ENCODE results near the gene RHEBL1. TPM values are rescaled to one million over a fixed set of nuclear protein-coding genes. Genes with fewer than 3 reads are reported as not detected.

RHEBL1 gene
- 10 to 100 TPM; 20.6 to 28.3 TPM for total RNA-seq

DNA sequence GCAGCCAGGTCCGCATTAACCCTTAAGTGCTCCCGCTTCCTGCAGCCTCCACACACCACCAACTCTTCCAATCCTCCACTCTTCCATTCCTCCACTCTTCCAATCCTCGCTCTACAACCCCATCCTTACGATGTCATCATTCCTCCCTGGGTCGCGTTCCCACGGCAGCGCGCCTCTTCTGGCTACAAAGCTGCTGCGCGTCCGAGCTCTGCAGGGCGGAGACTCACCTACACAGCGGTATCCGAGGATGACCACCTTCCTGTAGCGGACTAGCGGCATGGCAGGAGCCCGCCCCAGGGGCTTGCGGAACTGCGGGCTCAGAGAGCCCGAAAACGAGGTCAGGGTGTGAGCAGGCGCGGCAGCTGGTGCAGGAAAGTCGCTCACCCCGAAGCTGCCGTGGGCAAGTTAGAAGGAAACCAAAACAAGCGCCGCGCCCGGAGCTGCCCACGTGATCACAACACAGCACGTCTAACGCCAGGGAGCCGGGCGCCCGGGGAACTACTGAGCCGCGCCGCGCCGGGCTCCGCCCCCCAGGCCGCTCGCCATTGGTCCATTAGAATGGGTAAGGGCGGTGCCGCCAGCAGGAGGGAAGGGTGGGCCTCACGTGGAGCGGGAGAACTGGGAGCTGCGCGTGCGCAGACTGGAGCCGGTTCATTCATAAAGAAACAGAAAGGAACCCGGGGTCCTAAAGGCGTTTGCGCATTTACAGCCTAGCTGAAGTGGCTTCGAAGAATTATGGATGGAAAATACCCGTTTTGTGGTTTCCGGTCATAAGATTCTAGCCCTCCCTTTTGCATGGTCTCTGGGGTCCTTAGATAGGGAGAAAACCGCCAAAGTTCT, at the start of gene RHEBL1:
Gene RHEBL1, minus strand, starts transcription at position 473 of the 840 bp plus-strand sequence. Its CDS starts 194 bp downstream, at position 279.
- peak; percentile 100 for DNase-seq
- peaks cover 3 to 5% of the 10 kb centered on the region in 2 donors for H3K36me3 Mint-ChIP-seq (ENCODE audit: insufficient read depth in 2 of 2)
- peaks cover 25% of the 10 kb centered on the region for H3K4me1 Mint-ChIP-seq (ENCODE audit: low read depth)
- H3K27ac Mint-ChIP-seq = peak within 1 kb of the TSS; percentile 91
- peak; percentile 99 for ATAC-seq (replicated peaks in 1 of 2)
- no peaks in the 10 kb centered on the region for H3K9me3 Mint-ChIP-seq
- H3K4me3 Mint-ChIP-seq = peak within 1 kb of the TSS; percentile 91 to 100
- no peaks in the 10 kb centered on the region for H3K27me3 Mint-ChIP-seq (ENCODE audit: low read depth)

DNA sequence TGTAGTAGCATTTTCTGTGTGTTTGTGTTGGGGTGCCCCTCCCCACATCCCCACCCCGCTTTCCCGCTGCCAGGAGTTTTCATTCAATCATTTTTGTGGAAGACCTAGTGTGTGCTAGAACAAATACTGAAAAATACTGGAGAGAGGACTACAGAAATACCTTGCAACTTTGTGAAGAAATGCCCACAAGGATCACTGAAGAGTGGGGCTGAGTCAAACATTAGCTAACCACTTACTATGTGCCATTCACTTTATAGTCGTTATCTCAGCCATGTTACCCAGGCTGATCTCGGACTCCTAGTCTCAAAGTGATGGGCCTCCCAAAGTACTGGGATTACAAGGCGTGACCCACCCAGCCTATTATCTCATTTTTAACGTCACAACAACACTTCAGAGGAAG, 41.4 kb upstream of the RHEBL1 start:
- Mint-ChIP-seq H3K4me3 (peak overlapping the region; percentile 99 to 100), H3K9me3 (no peaks in the 10 kb centered on the region), H3K4me1 (ENCODE audit: low read depth) (peaks cover 25% of the 10 kb centered on the region), H3K27me3 (ENCODE audit: low read depth) (no peaks in the 10 kb centered on the region), H3K27ac (peak overlapping the region; percentile 98), H3K36me3 (ENCODE audit: insufficient read depth in 2 of 2) (peaks cover 5 to 7% of the 10 kb centered on the region in 2 donors)
- DNase-seq = no peak
- peak; percentile 16 to 18 for ATAC-seq (replicated peaks in 1 of 2)

DNA sequence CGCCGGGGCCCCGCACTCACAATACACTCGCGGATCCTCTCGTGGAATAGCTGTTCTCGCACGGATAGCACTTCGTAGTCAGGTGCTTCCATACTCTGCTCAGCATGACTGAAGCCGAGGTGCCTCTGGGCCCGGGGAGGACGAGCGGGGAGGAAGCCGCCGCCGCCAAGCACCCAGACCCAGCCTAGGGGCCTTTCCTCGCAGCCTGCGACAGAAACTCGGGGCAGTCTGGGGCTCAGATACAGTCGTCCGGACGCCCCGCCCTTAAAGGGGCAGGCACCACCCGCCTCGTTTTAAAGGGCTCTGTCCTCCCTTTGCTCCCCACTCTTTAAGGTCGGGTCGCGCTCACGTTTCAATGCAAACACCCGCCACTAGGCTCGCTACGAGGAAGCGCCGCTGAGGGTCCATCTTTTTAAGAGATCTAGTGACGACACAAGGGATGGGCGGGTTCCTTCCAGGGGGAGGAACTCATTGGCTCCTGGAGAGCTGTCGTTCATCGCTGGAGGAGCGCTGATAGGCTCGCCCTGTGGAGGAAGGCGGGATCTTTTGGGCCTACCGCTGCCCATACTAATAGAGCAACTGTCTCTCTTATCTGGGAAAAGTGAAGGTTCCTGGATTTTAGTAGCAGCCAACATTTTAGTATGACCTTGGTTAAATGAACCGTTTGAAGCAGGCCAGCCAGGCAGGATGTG, 40.8 kb upstream of the RHEBL1 start, which contains the start of gene LMBR1L:
Gene LMBR1L, minus strand, starts transcription at position 384 of the 692 bp plus-strand sequence. Its CDS starts 292 bp downstream, at position 92.
- H3K36me3 Mint-ChIP-seq (ENCODE audit: insufficient read depth in 2 of 2) = peaks cover 5 to 7% of the 10 kb centered on the region in 2 donors
- peak within 1 kb of the TSS; percentile 99 to 100 for H3K4me3 Mint-ChIP-seq
- no peaks in the 10 kb centered on the region for H3K9me3 Mint-ChIP-seq
- ATAC-seq (replicated peaks in 1 of 2) (peak; percentile 98 to 99), DNase-seq (peak; percentile 93 to 97)
- H3K4me1 Mint-ChIP-seq (ENCODE audit: low read depth) = peaks cover 31% of the 10 kb centered on the region
- H3K27me3 Mint-ChIP-seq (ENCODE audit: low read depth) = no peaks in the 10 kb centered on the region
- peak within 1 kb of the TSS; percentile 98 for H3K27ac Mint-ChIP-seq

DNA sequence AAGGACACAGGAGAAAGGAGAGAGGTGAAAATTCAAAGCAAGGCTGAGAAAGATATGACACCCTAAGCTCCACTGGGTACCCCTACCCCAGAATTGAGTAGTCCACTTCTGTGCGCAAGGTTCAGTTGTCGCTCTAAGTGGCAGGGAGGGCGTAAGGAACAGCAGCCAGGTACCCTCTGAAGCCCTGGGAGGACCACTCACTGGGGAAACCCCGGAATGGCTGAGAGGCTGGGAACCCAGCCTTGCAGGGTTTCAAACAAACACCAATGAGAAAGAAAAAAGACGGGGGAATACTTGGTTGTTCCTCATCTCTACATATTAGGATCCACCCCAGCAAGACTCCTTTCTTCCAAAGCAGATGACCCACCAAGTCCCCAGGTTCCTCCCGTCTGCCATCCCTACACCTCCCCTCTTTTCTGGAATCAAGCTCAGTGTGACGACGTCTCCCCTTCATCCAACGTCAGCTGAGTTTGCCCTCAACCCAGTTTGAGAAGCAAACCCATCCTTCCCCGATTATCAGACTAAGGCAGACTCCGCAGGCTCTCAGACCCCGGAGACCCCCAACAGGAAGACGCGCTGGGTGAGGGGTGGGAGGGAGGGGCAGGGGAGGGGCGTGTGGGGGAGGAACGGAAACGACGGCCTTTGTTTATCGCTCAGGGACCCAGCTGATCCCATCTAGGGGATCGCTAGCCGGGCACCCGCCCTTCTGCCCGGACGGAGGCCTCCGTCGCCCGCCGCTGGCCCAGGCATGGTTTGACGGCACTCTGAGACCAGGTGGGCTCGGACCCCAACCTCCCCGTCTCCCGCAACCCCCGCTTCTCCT, 40.1 kb upstream of the RHEBL1 start:
- Mint-ChIP-seq H3K4me1 (ENCODE audit: low read depth) (peaks cover 35% of the 10 kb centered on the region), H3K9me3 (no peaks in the 10 kb centered on the region), H3K27ac (peak overlapping the region; percentile 98), H3K36me3 (ENCODE audit: insufficient read depth in 2 of 2) (peaks cover 5 to 7% of the 10 kb centered on the region in 2 donors), H3K27me3 (ENCODE audit: low read depth) (no peaks in the 10 kb centered on the region), H3K4me3 (peak overlapping the region; percentile 99 to 100)
- DNase-seq (peak in 1 of 2 donors; percentile 33), ATAC-seq (replicated peaks in 1 of 2) (peak in 1 of 2 donors; percentile 17)

DNA sequence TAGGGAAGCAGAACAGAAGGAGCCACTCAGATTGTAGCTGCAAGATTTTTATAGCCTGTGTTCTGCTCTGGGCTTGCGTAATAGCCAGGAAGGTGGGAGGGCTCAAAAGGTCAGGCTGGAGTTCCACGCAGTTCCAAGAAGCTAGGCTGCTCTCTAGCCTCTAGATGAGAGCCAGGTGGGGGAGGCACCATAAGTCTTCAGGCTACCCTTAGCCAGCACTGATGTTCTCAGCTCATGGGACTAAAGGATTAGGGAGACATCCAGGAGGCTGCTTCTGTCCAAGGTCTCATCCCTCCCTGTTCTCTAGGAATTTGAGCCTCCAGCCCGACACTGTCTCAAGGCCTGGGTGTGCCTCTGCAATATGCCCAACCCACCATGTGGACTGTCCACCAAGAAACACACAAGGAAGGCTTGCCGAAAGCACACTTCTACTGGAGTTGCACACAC, 39.2 kb upstream of the RHEBL1 start:
- Mint-ChIP-seq H3K27me3 (ENCODE audit: low read depth) (no peaks in the 10 kb centered on the region), H3K4me1 (ENCODE audit: low read depth) (peaks cover 35% of the 10 kb centered on the region), H3K4me3 (peak overlapping the region; percentile 99 to 100), H3K36me3 (ENCODE audit: insufficient read depth in 2 of 2) (peaks cover 5 to 7% of the 10 kb centered on the region in 2 donors), H3K9me3 (no peaks in the 10 kb centered on the region), H3K27ac (peak overlapping the region; percentile 69)
- DNase-seq = no peak
- no peak for ATAC-seq (replicated peaks in 1 of 2)

- ATAC-seq (replicated peaks in 1 of 2) = no peak
- Mint-ChIP-seq H3K36me3 (ENCODE audit: insufficient read depth in 2 of 2) (peaks cover 3 to 6% of the 10 kb centered on the region in 2 donors), H3K27me3 (ENCODE audit: low read depth) (no peaks in the 10 kb centered on the region), H3K27ac (no peak overlapping the region), H3K9me3 (no peaks in the 10 kb centered on the region), H3K4me3 (no peak overlapping the region), H3K4me1 (ENCODE audit: low read depth) (peaks cover 28% of the 10 kb centered on the region)
- no peak for DNase-seq
Measured at GRCh38 chr12:49105504-49106084, 35.8 kb upstream of the RHEBL1 start.

- H3K36me3 Mint-ChIP-seq (ENCODE audit: insufficient read depth in 2 of 2) = peaks cover 0 to 3% of the 10 kb centered on the region in 2 donors
- DNase-seq (no peak), ATAC-seq (replicated peaks in 1 of 2) (no peak)
- H3K9me3 Mint-ChIP-seq = no peaks in the 10 kb centered on the region
- no peak overlapping the region for H3K4me3 Mint-ChIP-seq
- no peak overlapping the region for H3K27ac Mint-ChIP-seq
- peaks cover 25% of the 10 kb centered on the region for H3K4me1 Mint-ChIP-seq (ENCODE audit: low read depth)
- no peaks in the 10 kb centered on the region for H3K27me3 Mint-ChIP-seq (ENCODE audit: low read depth)
Measured at GRCh38 chr12:49104822-49105221, 35.0 kb upstream of the RHEBL1 start.

GRCh38 chr12:49100380-49100779, 30.6 kb upstream of the RHEBL1 start:
- Mint-ChIP-seq H3K4me3 (no peak overlapping the region), H3K27me3 (ENCODE audit: low read depth) (peaks cover 4% of the 10 kb centered on the region), H3K36me3 (ENCODE audit: insufficient read depth in 2 of 2) (peaks cover 0 to 4% of the 10 kb centered on the region in 2 donors), H3K9me3 (no peaks in the 10 kb centered on the region), H3K4me1 (ENCODE audit: low read depth) (peaks cover 2% of the 10 kb centered on the region), H3K27ac (no peak overlapping the region)
- ATAC-seq (replicated peaks in 1 of 2) (no peak), DNase-seq (no peak)

DNA sequence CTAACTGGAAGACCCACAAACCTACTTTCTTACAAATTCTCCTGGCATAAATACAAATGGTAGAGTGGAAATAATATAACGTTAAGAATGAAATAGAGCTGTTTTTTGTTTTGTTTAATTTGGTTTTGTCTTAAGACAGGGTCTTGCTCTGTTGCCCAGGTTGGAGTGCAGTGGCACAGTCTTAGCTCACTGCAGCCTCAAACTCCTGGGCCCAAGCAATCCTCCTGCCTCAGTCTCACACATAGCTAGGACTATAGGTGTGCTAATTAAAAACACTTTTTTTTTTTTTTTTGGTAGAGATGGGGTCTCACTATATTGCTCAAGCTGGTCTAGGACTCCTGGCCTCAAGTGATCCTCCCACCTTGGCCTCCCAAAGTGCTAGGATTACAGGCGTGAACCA, 28.9 kb upstream of the RHEBL1 start:
- H3K27me3 Mint-ChIP-seq (ENCODE audit: low read depth) = peaks cover 16% of the 10 kb centered on the region
- peaks cover 5% of the 10 kb centered on the region for H3K4me1 Mint-ChIP-seq (ENCODE audit: low read depth)
- no peak for ATAC-seq (replicated peaks in 1 of 2)
- no peak overlapping the region for H3K27ac Mint-ChIP-seq
- H3K4me3 Mint-ChIP-seq = no peak overlapping the region
- DNase-seq = no peak
- no peaks in the 10 kb centered on the region for H3K9me3 Mint-ChIP-seq
- H3K36me3 Mint-ChIP-seq (ENCODE audit: insufficient read depth in 2 of 2) = peaks cover 0 to 4% of the 10 kb centered on the region in 2 donors

DNA sequence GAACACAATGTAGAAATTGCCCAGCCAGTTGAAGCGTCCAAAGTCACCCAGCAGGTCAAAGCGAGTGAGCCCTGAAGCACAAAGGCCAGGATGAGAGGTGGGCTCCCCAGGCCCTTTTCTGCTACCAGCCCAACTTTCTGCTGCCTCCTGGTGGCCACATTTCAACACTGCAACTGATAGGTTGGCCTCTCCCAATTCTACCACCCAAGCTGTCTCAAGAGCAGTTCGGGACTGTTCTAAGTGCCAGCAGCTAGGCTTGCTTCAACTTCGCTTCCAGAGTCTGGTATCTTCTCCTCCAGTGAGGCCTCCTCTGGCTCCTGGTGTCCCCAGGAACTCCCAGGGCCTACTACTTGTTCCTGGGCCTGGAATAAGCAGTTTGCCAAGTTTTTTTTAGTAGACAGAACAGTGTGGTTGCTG, 28.3 kb upstream of the RHEBL1 start:
- ATAC-seq (replicated peaks in 1 of 2) = peak; percentile 53 to 56
- H3K4me1 Mint-ChIP-seq (ENCODE audit: low read depth) = peaks cover 9% of the 10 kb centered on the region
- no peak overlapping the region for H3K27ac Mint-ChIP-seq
- no peaks in the 10 kb centered on the region for H3K9me3 Mint-ChIP-seq
- peaks cover 21% of the 10 kb centered on the region for H3K27me3 Mint-ChIP-seq (ENCODE audit: low read depth)
- H3K4me3 Mint-ChIP-seq = no peak overlapping the region
- peaks cover 0 to 4% of the 10 kb centered on the region in 2 donors for H3K36me3 Mint-ChIP-seq (ENCODE audit: insufficient read depth in 2 of 2)
- peak; percentile 61 to 66 for DNase-seq

DNA sequence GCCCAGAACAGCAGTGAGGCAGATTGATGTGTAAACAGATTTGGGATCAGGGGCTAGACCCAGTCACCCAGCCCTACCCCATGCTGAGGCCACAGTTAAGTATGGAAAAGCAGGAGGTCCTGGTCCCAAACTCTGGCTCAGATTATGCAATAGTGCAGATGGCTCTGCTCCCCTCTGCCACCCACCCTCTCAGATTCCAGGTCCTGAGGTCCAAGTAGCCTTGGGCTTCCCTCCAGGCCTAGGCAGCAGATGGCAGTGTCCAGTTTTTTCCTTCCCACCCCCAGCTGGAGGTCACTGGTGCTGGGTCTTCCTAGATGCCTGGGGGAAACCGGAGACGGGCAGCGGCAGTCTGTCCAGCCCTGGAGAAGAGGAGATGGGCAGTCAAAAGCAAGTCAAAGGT, 27.6 kb upstream of the RHEBL1 start:
- H3K4me3 Mint-ChIP-seq = no peak overlapping the region
- peaks cover 0 to 4% of the 10 kb centered on the region in 2 donors for H3K36me3 Mint-ChIP-seq (ENCODE audit: insufficient read depth in 2 of 2)
- H3K9me3 Mint-ChIP-seq = no peaks in the 10 kb centered on the region
- peaks cover 13% of the 10 kb centered on the region for H3K4me1 Mint-ChIP-seq (ENCODE audit: low read depth)
- H3K27me3 Mint-ChIP-seq (ENCODE audit: low read depth) = peaks cover 26% of the 10 kb centered on the region
- ATAC-seq (replicated peaks in 1 of 2) (no peak), DNase-seq (no peak)
- H3K27ac Mint-ChIP-seq = no peak overlapping the region

GRCh38 chr12:49094975-49095365, 25.2 kb upstream of the RHEBL1 start:
- peaks cover 50% of the 10 kb centered on the region for H3K27me3 Mint-ChIP-seq (ENCODE audit: low read depth)
- ATAC-seq (replicated peaks in 1 of 2) = no peak
- no peak overlapping the region for H3K27ac Mint-ChIP-seq
- no peaks in the 10 kb centered on the region for H3K9me3 Mint-ChIP-seq
- peaks cover 0 to 4% of the 10 kb centered on the region in 2 donors for H3K36me3 Mint-ChIP-seq (ENCODE audit: insufficient read depth in 2 of 2)
- H3K4me1 Mint-ChIP-seq (ENCODE audit: low read depth) = peaks cover 36% of the 10 kb centered on the region
- H3K4me3 Mint-ChIP-seq = peak overlapping the region in 1 of 2 donors; percentile 40
- no peak for DNase-seq
